Neural cell (in vitro differentiated cells): ENCODE results near the gene ANO3.

Experiments used
- CTCF ChIP-seq: fragments of 450-650 bp; IDR thresholded peaks from 2 replicates; pipeline ENCODE4 v1.5.1; 2014; ENCODE audit warnings: antibody characterized with exemption, mild to moderate bottlenecking, moderate library complexity; ENCODE audit not compliant: poor library complexity, severe bottlenecking
- EZH2 ChIP-seq: fragments of 200-600, 300-800 bp; shearing (Covaris generic), sonication (generic); IDR thresholded peaks from 2 replicates; pipeline ENCODE4 v1.6.1; 2014; ENCODE audit warnings: antibody characterized with exemption, low read length, borderline replicate concordance, mild to moderate bottlenecking; ENCODE audit not compliant: insufficient read depth, poor library complexity, severe bottlenecking
- REST ChIP-seq: IDR thresholded peaks from 2 replicates; pipeline ENCODE4 v1.6.1; 2012; ENCODE audit warnings: borderline replicate concordance
- TAF1 ChIP-seq: IDR thresholded peaks from 2 replicates; pipeline ENCODE4 v1.6.1; 2012; ENCODE audit warnings: low read depth

GRCh38 chr11:26557666-26558065, 225.7 kb downstream of the ANO3 start:
- TF ChIP-seq CTCF = no peak
- TF ChIP-seq TAF1 = no peak
- TF ChIP-seq REST = no peak
- TF ChIP-seq EZH2 = no peak
